Thyroid gland (tissue), 4 donors: ENCODE data around the gene COL27A1. TPM values are rescaled to one million over a fixed set of nuclear protein-coding genes. Genes with fewer than 3 reads are reported as not detected.
"Not testable (repeated sequence)": the region's sequence is repeated elsewhere in the genome, so short reads cannot be mapped to it uniquely, and the experiment has no call there.

ENCODE experiments used
- DNase-seq, 2 donors: peaks; one replicate each; pipeline ENCODE4 v3.0.0-alpha.2; 2019
- H3K27ac ChIP-seq, 3 donors: fragments of 200-600 bp; sonication (generic); 1 replicate in 2 of 3; 2 replicates in 1 of 3; pipeline ENCODE4 v1.5.1; 2016 to 2019; ENCODE audit warnings: mild to moderate bottlenecking in 1 of 3, moderate library complexity in 1 of 3
- H3K27me3 ChIP-seq: fragments of 200-600 bp; sonication (generic); one replicate; pipeline ENCODE4 v1.5.1; 2019
- H3K36me3 ChIP-seq, 2 donors: fragments of 200-600 bp; sonication (generic); one replicate each; pipeline ENCODE4 v1.5.1; 2016 to 2019
- H3K4me1 ChIP-seq, 2 donors: fragments of 200-600 bp; sonication (generic); one replicate each; pipeline ENCODE4 v1.5.1; 2017 to 2019
- H3K4me3 ChIP-seq, 3 donors: fragments of 200-600 bp; sonication (generic); replicated peaks in 1 of 3; 1 replicate in 2 of 3; 2 replicates in 1 of 3; pipeline ENCODE4 v1.5.1; 2016; ENCODE audit warnings: mild to moderate bottlenecking in 1 of 3
- H3K9me3 ChIP-seq: fragments of 200-600 bp; sonication (generic); one replicate; pipeline ENCODE4 v1.5.1; 2017
- CTCF ChIP-seq, 6 experiments: fragments of 200-600 bp in 3 of 6; fragments of 450-650 bp in 3 of 6; sonication (generic) in 3 of 6; IDR thresholded peaks; one replicate each; pipeline ENCODE4 v1.5.1; 2016 to 2019; ENCODE audit warnings: antibody characterized with exemption in 6 of 6, mild to moderate bottlenecking in 2 of 6, inconsistent platforms in 1 of 6, moderate library complexity in 1 of 6
- POLR2A ChIP-seq, 2 donors: fragments of 450-650 bp; IDR thresholded peaks; one replicate each; pipeline ENCODE4 v1.6.1; 2017; ENCODE audit warnings: antibody characterized with exemption in 2 of 2, mild to moderate bottlenecking in 2 of 2, moderate library complexity in 1 of 2
- WGBS, 2 donors: methylation state at CpG; one replicate each; pipeline ENCODE4 v1.1.5; 2017; 5-methylcytosine and 5-hydroxymethylcytosine counted together
- intact Hi-C: fragments of 100-400 bp; cut with DNase I; formaldehyde crosslinking; loops from one replicate; pipeline ENCODE4 v1.15.1; 2023
- total RNA-seq, 4 donors: library from RNA; depleted of rRNA; stranded (reverse); fragments of >200 nt; gene quantifications; one replicate each; pipeline ENCODE4 v1.2.3, GENCODE V29; 2016

The COL27A1 gene
- total RNA-seq, 4 donors from 2014 or later, result 6.7 to 32.5 (median 10.6) TPM

- intact Hi-C loops, result no loop called here
- Histone ChIP-seq H3K36me3 (no peaks in the 10 kb centered on the region), H3K9me3 (no peaks in the 10 kb centered on the region), H3K27ac (no peak overlapping the region), H3K4me3 (no peak overlapping the region), H3K27me3 (no peaks in the 10 kb centered on the region), H3K4me1 (peaks cover 0 to 11% of the 10 kb centered on the region in 2 donors)
- TF ChIP-seq POLR2A (IDR thresholded peaks at IDR 0.05) (no peak), CTCF (IDR thresholded peaks at IDR 0.05) (no peak)
- WGBS, 2 donors, result 60 to 70% methylated on average over 1 of the region's 1 CpG
- no peak for DNase-seq
These were observed 31.2 kb upstream of the COL27A1 start for GRCh38 chr9:114124138-114124537.

- H3K27me3 ChIP-seq, result no peaks in the 10 kb centered on the region
- intact Hi-C loops, result no loop called here
- no peak for DNase-seq
- 85 to 96% methylated on average over 12 to 13 of the region's 13 CpGs for WGBS, 2 donors
- TF ChIP-seq CTCF (IDR thresholded peaks at IDR 0.05) (no peak), POLR2A (IDR thresholded peaks at IDR 0.05) (no peak)
- no peaks in the 10 kb centered on the region for H3K9me3 ChIP-seq
- no peaks in the 10 kb centered on the region for H3K36me3 ChIP-seq
- no peak overlapping the region for H3K4me3 ChIP-seq
- H3K27ac ChIP-seq, result no peak overlapping the region
- H3K4me1 ChIP-seq, result peaks cover 0 to 8% of the 10 kb centered on the region in 2 donors
These were observed 30.5 kb upstream of the COL27A1 start for GRCh38 chr9:114124666-114125475.

DNA sequence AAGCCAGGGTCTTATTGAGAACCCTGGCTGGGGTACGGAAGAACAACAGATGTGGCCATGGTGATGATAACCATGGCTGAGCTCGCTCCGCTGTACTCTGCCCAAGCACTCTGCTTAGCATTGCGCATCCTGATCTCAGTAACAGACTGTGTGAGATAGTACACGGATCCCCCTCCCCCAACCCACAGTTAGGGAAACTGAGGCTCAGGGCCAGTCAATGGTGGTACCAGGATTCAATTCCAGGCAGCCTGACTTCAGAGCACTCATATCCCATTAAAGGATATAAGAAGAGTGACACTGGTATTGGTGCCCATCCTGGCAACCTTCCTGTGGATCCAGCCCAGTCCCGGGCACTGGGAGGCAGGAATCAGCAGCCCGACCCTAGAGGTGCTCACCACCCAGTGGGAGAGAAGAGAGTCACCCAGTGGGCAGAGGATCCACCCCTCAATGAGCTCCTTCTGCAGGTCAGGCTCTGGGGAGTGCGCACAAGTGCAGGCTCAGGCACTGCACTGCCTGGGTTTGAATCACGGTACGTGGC is 29.8 kb upstream of the COL27A1 start:
- intact Hi-C loops, result no loop called here
- Histone ChIP-seq H3K27me3 (no peaks in the 10 kb centered on the region), H3K27ac (no peak overlapping the region), H3K4me3 (no peak overlapping the region), H3K9me3 (no peaks in the 10 kb centered on the region), H3K4me1 (peaks cover 0 to 8% of the 10 kb centered on the region in 2 donors), H3K36me3 (no peaks in the 10 kb centered on the region)
- DNase-seq, result no peak
- WGBS, 2 donors, result 72 to 97% methylated on average over 5 to 10 of the region's 10 CpGs
- TF ChIP-seq POLR2A (IDR thresholded peaks at IDR 0.05), result no peak
- no peak for TF ChIP-seq CTCF (IDR thresholded peaks at IDR 0.05)

GRCh38 chr9:114126247-114127060 is 28.9 kb upstream of the COL27A1 start:
- TF ChIP-seq CTCF (IDR thresholded peaks at IDR 0.05), result no peak
- no peak for TF ChIP-seq POLR2A (IDR thresholded peaks at IDR 0.05)
- H3K9me3 ChIP-seq, result no peaks in the 10 kb centered on the region
- H3K36me3 ChIP-seq, result no peaks in the 10 kb centered on the region
- H3K27me3 ChIP-seq, result no peaks in the 10 kb centered on the region
- H3K4me3 ChIP-seq, result no peak overlapping the region
- no peak overlapping the region for H3K27ac ChIP-seq
- H3K4me1 ChIP-seq, result peaks cover 0 to 8% of the 10 kb centered on the region in 2 donors
- intact Hi-C loops, result no loop called here
- DNase-seq, result no peak
- WGBS, 2 donors, result 74 to 83% methylated on average over 13 of the region's 13 CpGs

DNA sequence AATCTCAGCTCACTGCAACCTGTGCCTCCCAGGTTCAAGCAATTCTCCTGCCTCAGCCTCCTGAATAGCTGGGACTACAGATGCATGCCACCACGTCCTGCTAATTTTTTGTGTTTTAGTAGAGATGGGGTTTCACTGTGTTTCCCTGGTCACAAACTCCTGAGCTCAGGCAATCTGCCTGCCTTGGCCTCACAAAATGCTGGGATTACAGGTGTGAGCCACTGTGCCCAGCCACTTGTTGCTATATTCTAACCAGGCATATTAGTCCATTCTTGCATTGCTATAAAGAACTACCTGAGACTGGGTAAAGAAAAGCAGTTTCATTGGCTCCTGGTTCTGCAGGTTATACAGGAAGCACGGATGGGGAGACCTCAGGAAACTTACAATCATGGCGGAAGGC is 26.6 kb upstream of the COL27A1 start:
- intact Hi-C loops, H3K9me3 ChIP-seq, H3K36me3 ChIP-seq, DNase-seq, H3K27me3 ChIP-seq, H3K4me1 ChIP-seq, H3K4me3 ChIP-seq, H3K27ac ChIP-seq: not testable (repeated sequence)
- 92 to 97% methylated on average over 3 of the region's 3 CpGs for WGBS, 2 donors
